ENCODE measurements around the gene ZYG11B. TPM values are rescaled to one million over a fixed set of nuclear protein-coding genes. Genes with fewer than 3 reads are reported as not detected.
"Not testable (repeated sequence)": the region's sequence is repeated elsewhere in the genome, so short reads cannot be mapped to it uniquely, and the experiment has no call there.

Gene ZYG11B
- total and polyA plus RNA-seq, 2 of the 13 experiments (the other 11 are each of a cell fraction or from before 2014, with no cell fraction given): 6.9 to 17.9 TPM

- TF ChIP-seq ZNF296 (CRISPR knock-in tag; conservative IDR thresholded peaks at IDR 0.05) (no peak), HOXD1 (CRISPR knock-in tag; IDR thresholded peaks at IDR 0.05) (no peak), TARDBP (CRISPR knock-in tag; IDR thresholded peaks at IDR 0.05) (no peak), ATF6 (CRISPR knock-in tag; conservative IDR thresholded peaks at IDR 0.05) (no peak)
Observed at GRCh38 chr1:52727956-52728656, 1.9 kb downstream of the ZYG11B start (continued).

GRCh38 chr1:52733368-52733767, 7.1 kb downstream of the ZYG11B start:
- Histone ChIP-seq H3K79me2 (ENCODE audit: insufficient read depth, low read length) (peaks cover 11% of the 10 kb centered on the region), H4K20me1 (ENCODE audit: insufficient read depth, low read length) (no peaks in the 10 kb centered on the region), H2AFZ (ENCODE audit: low read length) (no peak overlapping the region), H3K4me2 (ENCODE audit: low read depth, low read length) (no peak overlapping the region), H3K4me3 (replicated peaks in 1 of 3; ENCODE audit: insufficient read depth in 1 of 3, low read depth in 2 of 3, low read length in 3 of 3) (no peak overlapping the region), H3K36me3 (replicated peaks in 1 of 2; ENCODE audit: control insufficient read depth in 1 of 2, insufficient read depth in 2 of 2, low read length in 2 of 2) (0 out of 5 replicates have a peak, but pooled peaks cover 0 to 5% of the 10 kb centered on the region in 2 experiments), H3K27ac (ENCODE audit: extremely low read length, insufficient read depth, low read length) (no peak overlapping the region), H3K27me3 (ENCODE audit: control insufficient read depth in 1 of 2, insufficient read depth in 2 of 2, low read length in 2 of 2) (no peaks in the 10 kb centered on the region; a peak in 1 of 5 replicates), H3K9ac (ENCODE audit: insufficient read depth, low read depth, low read length) (no peak overlapping the region), H3K9me3 (ENCODE audit: low read length) (no peaks in the 10 kb centered on the region), H3K4me1 (ENCODE audit: insufficient read depth, low read length) (peaks cover 9% of the 10 kb centered on the region)
- FAIRE-seq (no peak), ATAC-seq (no peak), DNase-seq (ENCODE audit: low spot score) (no peak)
- no TSS peak for BruUV-seq (replicated peaks)
- CTCF ChIA-PET (ENCODE audit: low intra/inter-chr PET ratio, low total read pairs): no interaction called here
- POLR2A ChIA-PET: no interaction called here
- TF ChIP-seq ATF7 (IDR thresholded peaks at IDR 0.05): 0 out of 2 replicates have a peak, but pooled peaks have one; percentile 9
- TF ChIP-seq ATF7 (CRISPR knock-in tag; IDR thresholded peaks at IDR 0.05): no peak
- no peak for TF ChIP-seq ZSCAN29 (CRISPR knock-in tag; conservative IDR thresholded peaks at IDR 0.05)
- no peak for TF ChIP-seq CSRNP2 (CRISPR knock-in tag; conservative IDR thresholded peaks at IDR 0.05; ENCODE audit: low read depth)
- TF ChIP-seq ZSCAN25 (CRISPR knock-in tag; IDR thresholded peaks at IDR 0.05): no peak
- TF ChIP-seq ZNF121 (CRISPR knock-in tag; IDR thresholded peaks at IDR 0.05): peak; percentile 61
- intact Hi-C loops (cut with micrococcal nuclease; ENCODE audit: unreplicated experiment) (no loop called here), in situ Hi-C loops (cut with HindIII; ENCODE audit: extremely low pct_ligation_motif_present, low pct_unique_long_range_greater_than_20kb) (no loop called here)
- WGBS (ENCODE audit: low lambda C conversion rate): 97% methylated on average over 3 of the region's 3 CpGs

- WGBS (ENCODE audit: low lambda C conversion rate): 95% methylated on average over 9 of the region's 9 CpGs
- POLR2A ChIA-PET: interaction anchor here (0.6 kb wide), 1 partner anchor 44 kb away, joined by 4 read pairs; no protein-coding TSS in a partner anchor
- intact Hi-C loops (cut with micrococcal nuclease; ENCODE audit: unreplicated experiment); H4K20me1 ChIP-seq (ENCODE audit: insufficient read depth, low read length); H3K36me3 ChIP-seq (replicated peaks in 1 of 2; ENCODE audit: control insufficient read depth in 1 of 2, insufficient read depth in 2 of 2, low read length in 2 of 2); H3K9me3 ChIP-seq (ENCODE audit: low read length); ATAC-seq; H3K27me3 ChIP-seq (ENCODE audit: control insufficient read depth in 1 of 2, insufficient read depth in 2 of 2, low read length in 2 of 2); H3K79me2 ChIP-seq (ENCODE audit: insufficient read depth, low read length); BruUV-seq (replicated peaks); in situ Hi-C loops (cut with HindIII; ENCODE audit: extremely low pct_ligation_motif_present, low pct_unique_long_range_greater_than_20kb); H3K4me2 ChIP-seq (ENCODE audit: low read depth, low read length); H3K4me1 ChIP-seq (ENCODE audit: insufficient read depth, low read length); H3K9ac ChIP-seq (ENCODE audit: insufficient read depth, low read depth, low read length); DNase-seq (ENCODE audit: low spot score); H3K4me3 ChIP-seq (replicated peaks in 1 of 3; ENCODE audit: insufficient read depth in 1 of 3, low read depth in 2 of 3, low read length in 3 of 3); CTCF ChIA-PET (ENCODE audit: low intra/inter-chr PET ratio, low total read pairs); H2AFZ ChIP-seq (ENCODE audit: low read length); FAIRE-seq; H3K27ac ChIP-seq (ENCODE audit: extremely low read length, insufficient read depth, low read length): not testable (repeated sequence)
Observed at GRCh38 chr1:52735371-52735770, 9.1 kb downstream of the ZYG11B start.

Measured in HepG2 (cell line).